NK-92 (cell line): Measurements from ENCODE around the gene KIAA2012.
A peak's percentile ranks its signal among the peaks of the same experiment; 100 is the strongest.
"Not testable (repeated sequence)": the region's sequence is repeated elsewhere in the genome, so short reads cannot be mapped to it uniquely, and the experiment has no call there.

Experiments
- DNase-seq: peaks from one replicate; lab custom pipeline; 2025; ENCODE audit not compliant: unreplicated experiment; lab: John Stamatoyannopoulos, UW

The KIAA2012 gene

DNA sequence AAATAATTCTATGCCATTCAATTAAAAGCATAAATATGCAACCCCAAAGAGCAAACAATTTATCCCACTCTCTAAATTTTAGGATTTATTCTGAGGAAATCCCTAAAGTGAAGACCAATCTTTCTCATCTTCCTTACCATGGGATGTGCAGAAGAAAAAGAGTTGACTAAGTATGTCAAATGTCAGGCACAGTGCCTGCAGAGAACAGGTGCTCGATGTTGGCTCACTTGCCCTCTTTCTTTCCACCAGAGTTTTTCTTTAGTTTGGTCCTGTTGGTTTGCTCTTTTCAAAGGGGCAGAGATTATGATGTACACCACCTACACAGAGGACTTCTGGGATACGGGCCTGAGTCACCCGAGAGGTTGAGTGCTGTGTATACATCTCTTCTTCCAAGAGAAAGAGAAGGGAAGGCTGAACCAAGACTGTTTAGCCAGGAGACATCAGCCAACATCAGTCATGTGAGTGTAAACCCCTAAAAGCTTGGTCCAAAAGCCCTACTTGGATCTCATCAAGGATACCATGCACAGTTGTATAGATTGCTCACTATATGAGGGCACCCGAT is 113.7 kb downstream of the KIAA2012 start:
- no peak for DNase-seq

DNA sequence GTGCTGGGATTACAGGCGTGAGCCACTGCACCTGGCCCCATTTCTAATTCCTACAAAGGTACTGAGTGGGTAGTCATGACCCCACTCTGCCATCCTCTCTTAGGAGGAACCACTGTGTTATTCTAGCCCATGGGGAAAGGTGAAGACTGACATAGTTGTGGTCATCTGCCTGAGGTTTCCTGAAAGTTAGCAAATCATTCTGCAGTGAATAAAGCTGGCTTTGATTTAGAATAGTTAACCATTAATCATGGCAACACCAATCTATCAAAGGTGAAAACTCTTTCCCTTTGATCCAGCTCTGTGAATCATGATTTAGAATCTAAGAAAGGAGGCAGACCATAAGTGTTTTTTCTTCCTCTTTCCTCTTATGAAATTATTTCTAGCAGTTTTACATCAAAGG is 114.5 kb downstream of the KIAA2012 start:
- DNase-seq = no peak

DNA sequence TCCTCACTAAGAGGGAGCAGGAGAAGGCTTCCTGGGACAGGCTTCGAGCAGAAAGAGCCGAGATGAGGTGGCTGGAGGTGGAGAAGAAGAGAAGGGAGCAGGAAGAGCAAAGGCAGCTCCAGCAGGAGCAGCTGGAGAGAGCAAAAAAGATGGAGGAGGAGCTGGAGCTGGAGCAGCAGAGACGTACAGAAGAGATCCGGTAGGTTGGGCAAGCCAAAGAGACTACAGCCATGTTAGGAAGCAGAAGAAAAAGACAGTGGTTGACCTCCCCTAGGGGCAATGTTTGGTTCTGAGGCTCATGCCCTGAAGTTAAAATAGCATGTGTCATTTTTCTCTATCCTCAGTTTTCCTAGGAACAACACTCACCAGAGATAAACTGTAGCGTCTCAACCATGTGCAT is 120.2 kb downstream of the KIAA2012 start:
- DNase-seq = no peak

DNA sequence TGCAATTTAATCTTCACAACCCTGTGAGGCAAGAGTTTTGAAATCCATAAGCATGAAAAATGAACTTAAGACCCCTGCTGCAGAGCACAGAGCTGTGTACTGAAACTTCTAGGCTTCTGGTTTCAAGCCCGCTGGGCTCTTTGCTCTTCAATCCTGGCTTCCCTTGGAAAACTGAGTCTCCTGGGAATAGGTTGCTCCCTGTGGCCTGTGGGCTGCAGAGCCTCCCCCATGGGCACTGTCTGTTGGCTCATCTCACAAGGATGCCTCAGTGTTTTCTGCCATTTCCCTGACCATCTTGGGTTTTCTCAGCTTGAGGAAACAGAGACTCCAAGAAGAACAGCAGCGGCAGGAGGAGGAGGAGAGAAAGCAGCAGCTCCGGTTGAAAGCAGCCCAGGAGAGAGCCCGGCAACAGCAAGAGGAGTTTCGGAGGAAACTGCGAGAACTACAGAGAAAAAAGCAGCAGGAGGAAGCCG is 120.9 kb downstream of the KIAA2012 start:
- DNase-seq = no peak

DNA sequence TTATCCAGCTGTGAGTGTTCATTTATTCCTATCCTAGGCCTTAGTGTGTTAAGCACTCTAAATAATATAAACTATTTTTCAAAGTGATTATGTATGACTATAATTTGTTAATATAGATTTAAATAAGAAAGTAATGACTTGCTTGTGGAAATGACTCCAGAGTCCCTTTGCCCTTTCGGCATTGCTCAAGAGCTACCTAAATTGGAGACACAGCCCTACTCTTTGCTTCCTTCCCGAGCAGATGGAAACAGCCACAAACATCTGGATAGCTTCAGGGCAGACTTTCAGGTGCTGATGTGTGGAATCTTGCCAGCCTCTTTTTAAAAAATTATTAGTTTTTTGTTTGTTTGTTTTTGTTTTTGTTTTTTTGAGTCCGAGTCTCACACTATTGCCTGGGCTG is 121.4 kb downstream of the KIAA2012 start:
- no peak for DNase-seq

DNA sequence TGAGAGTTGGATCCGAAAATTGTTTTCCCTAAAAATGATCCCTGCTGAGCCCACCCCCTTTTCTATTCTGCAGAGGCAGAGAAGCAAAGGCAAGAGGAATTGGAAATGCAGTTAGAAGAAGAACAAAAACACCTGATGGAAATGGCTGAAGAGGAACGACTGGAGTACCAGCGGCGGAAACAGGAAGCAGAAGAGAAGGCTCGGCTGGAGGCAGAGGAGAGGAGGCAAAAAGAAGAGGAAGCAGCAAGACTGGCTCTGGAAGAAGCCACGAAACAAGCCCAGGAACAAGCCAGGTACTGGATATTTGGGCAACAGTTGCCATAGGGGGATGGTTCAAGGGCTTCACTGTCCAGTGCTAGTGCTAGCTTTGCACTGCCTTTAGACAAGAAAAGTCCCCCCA is 123.7 kb downstream of the KIAA2012 start:
- no peak for DNase-seq

DNA sequence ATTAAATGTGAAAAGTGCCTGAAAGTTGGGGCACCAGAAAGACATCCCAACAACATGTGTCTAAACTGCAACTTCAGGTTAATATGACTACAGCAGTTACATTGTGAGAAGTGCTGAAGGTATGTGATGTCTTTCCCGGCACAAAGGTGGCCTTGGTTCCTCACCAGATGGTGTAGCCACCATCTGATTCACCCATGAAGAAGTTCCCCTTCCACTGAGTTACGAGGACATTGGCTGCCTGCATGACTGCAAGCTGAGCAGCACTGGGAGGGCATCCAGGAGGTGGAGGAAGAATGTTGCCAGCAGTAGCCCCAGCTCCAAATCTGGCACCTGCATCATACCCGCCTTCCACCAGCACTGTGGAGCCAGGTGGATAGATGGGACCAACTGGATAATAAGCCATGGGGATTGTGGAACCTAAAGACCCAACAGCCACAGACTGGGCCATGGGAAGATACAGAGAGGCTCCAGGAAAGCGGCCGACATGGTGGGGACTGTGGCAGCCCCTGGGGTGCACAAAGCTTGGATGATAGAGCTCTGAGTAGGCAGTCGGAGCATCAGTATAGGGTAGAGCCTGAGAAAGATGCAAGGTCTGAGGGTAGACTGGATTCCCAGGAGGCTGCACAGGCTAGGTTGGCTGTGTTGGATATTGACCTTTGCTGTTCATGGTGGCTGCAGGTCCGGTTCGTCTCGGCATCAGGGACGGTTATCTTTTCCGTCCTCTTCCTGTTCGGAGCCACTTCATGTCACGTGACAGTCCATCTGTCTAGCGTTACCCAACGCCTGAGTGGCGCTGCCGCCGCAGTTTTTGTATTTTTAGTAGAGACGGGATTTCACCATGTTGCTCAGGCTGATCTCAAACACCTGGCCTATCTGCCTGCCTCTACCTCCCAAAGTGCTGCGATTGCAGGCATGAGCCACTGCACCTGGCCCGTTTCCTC is 128.4 kb downstream of the KIAA2012 start:
- no peak for DNase-seq

DNA sequence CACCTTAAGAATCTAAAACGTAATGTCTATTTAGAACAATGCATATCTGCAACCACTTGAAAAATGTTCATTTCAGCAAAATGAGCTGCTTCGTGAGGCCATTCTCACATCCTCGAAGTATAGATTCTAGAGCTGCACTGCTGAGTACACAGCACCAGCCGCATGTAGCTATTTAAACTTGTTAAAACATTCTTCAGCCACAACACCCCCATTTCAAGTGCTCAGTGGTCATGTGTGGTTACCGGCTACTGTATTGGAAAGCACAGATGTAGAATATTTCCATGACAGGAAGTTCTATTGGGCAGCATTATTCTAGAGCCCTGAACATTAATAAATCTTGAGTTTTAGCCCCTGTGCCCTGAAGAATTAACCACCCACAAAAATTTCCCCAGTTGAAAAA is 130.3 kb downstream of the KIAA2012 start:
- no peak for DNase-seq

DNA sequence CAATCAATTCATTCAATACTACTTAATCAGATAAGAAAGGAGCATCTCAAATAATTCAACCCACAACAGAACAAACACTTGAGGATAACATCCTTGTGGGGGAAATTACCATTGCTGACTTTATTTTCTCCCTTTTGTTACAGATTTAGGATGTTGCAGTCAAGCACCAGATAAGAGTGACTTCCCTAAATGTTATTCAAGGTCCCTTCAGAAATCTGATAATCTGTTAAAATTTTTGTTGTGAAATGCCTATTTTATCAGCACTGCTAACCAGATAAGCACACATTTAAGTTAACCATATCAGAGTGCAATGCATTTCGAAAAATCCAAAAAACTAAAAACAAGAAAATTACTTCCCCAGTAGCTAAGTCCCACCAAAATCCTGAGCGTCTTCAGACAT is 131.8 kb downstream of the KIAA2012 start:
- DNase-seq = no peak

DNA sequence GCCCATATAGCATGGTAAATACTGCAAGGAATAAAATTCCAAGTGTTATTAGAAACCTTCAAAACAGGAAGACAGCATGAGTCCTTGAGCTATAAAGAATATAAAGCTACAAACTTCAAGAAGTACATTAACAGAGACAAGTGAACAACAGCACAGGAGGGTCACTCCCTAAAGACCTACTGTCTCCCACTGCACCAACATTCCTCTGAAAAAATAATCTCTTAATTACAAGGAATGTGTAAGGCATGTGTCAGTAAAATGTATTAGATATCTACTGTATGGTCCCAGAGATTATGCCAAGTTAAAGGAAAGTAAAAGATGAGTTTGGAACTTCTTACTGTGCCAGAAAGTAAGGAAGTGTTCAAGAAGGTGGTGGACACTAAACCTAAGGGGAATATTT is 135.5 kb downstream of the KIAA2012 start:
- DNase-seq = no peak

DNA sequence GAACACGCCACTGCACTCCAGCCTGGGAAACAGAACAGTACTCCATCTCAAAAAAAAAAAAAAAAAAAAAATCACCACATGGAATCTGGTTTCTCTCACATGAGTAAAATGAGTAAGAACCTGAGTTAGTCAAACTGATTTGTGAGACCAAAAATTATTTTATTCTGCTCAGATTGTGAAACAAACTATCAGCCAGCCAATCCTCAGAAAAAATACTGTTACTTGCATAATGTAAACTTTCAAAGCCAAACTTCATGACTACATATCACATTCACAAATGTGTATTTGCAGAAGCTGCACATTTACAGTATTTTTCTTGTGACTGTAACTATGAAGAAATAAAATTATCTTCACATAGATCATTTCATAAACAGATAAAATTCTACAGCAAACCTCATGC is 142.1 kb downstream of the KIAA2012 start:
- no peak for DNase-seq

DNA sequence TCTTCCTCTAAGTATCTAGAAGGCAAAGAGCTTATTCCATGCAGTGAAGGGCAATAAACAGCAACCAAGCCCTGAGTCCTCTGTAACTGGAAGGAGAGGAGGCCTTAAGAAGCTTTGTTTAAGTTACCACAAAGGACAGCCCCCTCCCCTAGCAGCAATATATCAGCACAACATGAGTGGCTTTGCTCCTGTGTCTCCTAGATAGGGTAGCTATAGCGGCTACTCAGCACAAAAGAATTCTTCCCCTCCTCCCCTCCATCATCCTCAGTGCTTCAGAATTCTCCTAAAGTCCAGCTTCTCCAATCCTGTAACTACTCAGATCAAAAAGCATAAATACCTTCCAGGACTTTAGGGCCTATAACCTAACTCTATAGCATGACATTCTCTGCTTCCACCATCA is 148.8 kb downstream of the KIAA2012 start:
- DNase-seq = no peak

DNA sequence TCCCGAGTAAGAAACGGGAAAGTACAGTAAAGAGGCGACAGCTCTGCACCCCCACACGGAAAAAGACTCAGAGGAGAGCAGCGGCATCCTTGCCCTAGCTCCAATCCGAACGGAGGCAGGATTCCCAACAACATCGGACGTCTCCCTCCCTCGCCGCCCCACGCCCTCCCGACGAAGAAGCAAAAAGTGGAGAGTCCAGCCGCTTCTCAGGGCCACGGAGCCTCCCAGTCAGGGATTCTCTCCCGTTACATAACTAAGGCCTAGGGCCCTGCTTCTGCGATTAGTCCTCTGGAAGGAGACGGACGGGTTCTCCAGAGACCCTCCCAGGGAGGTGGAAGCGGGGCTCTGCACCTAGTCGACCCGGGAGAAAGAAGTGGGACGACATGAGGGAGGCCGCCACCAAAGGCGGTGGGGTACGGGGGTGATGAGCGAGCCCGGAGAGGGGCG is 164.8 kb downstream of the KIAA2012 start:
- no peak for DNase-seq

DNA sequence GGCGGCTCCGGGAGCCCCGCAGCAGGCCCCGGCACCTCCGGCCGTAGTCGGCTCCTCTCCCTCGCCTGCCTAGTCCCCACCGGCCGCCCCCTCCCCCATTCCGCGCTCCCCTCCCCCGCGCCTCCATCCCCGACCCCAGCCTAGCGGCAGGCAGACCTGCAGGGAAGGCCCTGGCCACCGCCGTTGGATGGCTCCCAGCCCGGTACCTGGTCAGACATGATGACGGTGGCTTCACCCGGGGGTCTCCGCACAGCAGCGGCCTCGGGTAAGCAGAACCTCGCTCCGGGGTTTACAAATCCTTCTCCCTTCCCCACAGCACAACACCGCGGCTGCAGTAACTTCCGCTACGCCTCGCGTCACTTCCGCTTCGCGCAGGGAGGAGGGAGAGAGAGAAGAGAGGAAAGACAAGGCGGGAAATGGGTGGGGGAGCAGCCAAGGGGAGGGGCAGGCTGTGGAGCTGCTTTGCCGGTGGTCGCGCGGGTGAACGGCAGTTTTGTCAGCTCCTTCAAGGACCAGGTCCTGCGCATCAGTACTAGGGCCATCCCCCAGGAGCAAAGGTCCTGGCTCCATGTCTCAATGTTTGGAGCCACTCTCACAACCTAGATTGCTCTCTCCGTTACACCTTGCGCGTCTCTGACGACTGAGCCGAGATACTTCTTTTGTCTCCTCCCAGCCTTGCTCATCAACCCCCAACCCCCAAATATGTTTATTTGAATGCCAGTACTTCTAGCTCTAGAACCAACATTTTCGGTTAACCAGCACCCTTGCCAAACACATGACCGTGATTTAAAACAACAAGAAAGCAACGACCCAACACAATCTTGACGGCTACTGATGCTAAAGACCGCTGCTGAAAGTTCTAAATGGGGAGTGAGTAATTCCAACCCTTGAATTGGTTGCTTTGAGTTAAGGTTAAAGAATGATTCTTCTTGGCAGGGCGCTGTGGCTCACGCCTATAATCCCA is 165.5 kb downstream of the KIAA2012 start, which contains the start of gene SUMO1:
SUMO1 (minus strand) TSS at position 364 of the 964 bp plus-strand sequence; CDS start at position 218, 146 bp downstream.
- DNase-seq = peak; percentile 45

DNA sequence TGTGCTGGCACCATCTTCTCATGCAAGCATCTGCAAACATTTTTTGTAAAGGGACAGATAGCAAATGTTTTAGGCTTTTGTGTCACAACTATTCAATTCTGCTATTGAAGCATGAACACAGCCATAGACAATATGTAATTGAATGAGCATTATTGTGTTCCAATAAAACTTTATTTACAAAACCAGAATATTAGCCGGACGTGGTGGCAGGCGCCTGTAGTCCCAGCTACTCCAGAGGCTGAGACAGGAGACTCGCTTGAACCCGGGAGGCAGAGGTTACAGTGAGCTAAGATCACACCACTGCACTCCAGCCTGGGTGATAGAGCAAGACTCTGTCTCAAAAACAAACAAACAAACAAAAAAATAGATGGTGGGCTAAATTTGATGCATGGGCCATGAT is 174.7 kb downstream of the KIAA2012 start:
- not testable (repeated sequence) for DNase-seq

DNA sequence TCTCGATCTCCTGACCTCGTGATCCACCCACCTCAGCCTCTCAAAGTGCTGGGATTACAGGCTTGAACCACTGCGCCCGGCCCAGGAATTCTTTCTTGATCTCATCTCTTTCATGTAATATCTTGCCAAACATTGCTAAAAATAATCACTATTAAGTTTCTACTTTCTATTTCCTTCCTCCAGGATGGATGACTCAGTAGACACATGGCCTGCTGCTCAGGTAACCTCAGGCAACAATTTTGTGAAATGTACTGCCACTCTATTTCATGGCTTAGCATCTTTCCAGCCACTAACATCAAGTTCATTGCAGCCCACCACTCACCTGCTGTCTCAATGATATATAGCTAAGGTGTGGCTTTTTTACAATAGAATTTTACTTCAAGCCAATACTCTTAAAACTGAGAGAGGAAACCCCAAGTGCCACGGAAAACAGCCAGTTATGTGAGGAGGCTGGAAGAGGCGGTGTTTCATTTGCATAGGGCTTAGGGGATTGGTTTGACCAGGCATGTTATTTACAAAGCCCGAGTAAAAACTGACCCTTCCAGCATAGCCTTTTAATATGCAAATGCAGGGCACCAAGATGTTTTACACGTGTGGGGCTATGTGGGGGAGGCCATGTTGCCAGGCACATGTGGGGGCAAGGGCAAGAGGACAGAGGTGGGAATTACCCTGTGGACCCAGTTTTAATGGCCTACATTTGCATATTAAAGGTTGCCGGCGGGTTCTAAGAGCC is 176.6 kb downstream of the KIAA2012 start:
- no peak for DNase-seq

DNA sequence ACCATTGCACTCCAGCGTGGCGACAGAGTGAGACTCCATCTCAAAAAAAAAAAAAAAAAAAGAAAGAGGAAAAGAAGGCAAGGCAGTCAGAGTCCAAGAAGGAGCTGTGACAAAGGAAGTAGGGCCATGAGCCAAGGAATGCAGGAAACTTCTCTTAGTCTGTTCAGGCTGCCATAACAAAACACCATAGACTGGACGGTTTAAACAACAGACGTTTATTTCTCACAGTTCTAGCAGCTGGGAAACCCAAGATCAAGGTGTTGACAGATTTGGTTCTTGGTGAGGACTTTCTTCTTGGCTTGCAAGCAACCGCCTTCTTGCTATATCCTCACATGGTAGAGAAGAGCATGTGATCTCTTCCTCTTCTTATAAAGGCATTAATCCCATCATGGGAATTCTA is 178.4 kb downstream of the KIAA2012 start:
- no peak for DNase-seq
